ENCODE results near the gene AUTS2.
A peak's percentile ranks its signal among the peaks of the same experiment; 100 is the strongest.

Gene AUTS2

GRCh38 chr7:69799990-69800389, 201.7 kb downstream of the AUTS2 start:
- DNase-seq: no peak

GRCh38 chr7:69800495-69800894, 202.2 kb downstream of the AUTS2 start:
- peak; percentile 24 for DNase-seq

GRCh38 chr7:69801729-69802682, 203.7 kb downstream of the AUTS2 start:
- DNase-seq: no peak

GRCh38 chr7:69803699-69804516, 205.6 kb downstream of the AUTS2 start:
- DNase-seq: no peak

- no peak for DNase-seq
Measured at GRCh38 chr7:69804962-69805361, 206.7 kb downstream of the AUTS2 start.

- no peak for DNase-seq
Measured at GRCh38 chr7:69808391-69808790, 210.1 kb downstream of the AUTS2 start.

GRCh38 chr7:69811476-69812308, 213.4 kb downstream of the AUTS2 start:
- DNase-seq: no peak

- DNase-seq: no peak
Measured at GRCh38 chr7:69812756-69813155, 214.5 kb downstream of the AUTS2 start.

GRCh38 chr7:69813637-69814240, 215.5 kb downstream of the AUTS2 start:
- no peak for DNase-seq

GRCh38 chr7:69814421-69814962, 216.2 kb downstream of the AUTS2 start:
- no peak for DNase-seq

- DNase-seq: no peak
Measured at GRCh38 chr7:69816501-69816900, 218.2 kb downstream of the AUTS2 start.

- DNase-seq: no peak
Measured at GRCh38 chr7:69817121-69817520, 218.8 kb downstream of the AUTS2 start.

GRCh38 chr7:69817841-69818635, 219.8 kb downstream of the AUTS2 start:
- DNase-seq: no peak

GRCh38 chr7:69818636-69819332, 220.5 kb downstream of the AUTS2 start:
- DNase-seq: no peak

GRCh38 chr7:69819333-69819705, 221.0 kb downstream of the AUTS2 start:
- DNase-seq: no peak

GRCh38 chr7:69820479-69821192, 222.4 kb downstream of the AUTS2 start:
- no peak for DNase-seq

GRCh38 chr7:69822386-69822785, 224.1 kb downstream of the AUTS2 start:
- DNase-seq: no peak

GRCh38 chr7:69823151-69823744, 225.0 kb downstream of the AUTS2 start:
- no peak for DNase-seq

- DNase-seq: peak; percentile 25
Measured at GRCh38 chr7:69825113-69825972, 227.1 kb downstream of the AUTS2 start.
